Fibroblast of skin of right quadriceps (primary cell): ENCODE data around the gene DPYD.
A peak's percentile ranks its signal among the peaks of the same experiment; 100 is the strongest.

Experiments used
- DNase-seq: peaks from one replicate; pipeline ENCODE4 v3.0.0-alpha.2; 2013

DPYD gene

GRCh38 chr1:97508653-97509218 lies 412.1 kb downstream of the DPYD start:
- no peak for DNase-seq

DNA sequence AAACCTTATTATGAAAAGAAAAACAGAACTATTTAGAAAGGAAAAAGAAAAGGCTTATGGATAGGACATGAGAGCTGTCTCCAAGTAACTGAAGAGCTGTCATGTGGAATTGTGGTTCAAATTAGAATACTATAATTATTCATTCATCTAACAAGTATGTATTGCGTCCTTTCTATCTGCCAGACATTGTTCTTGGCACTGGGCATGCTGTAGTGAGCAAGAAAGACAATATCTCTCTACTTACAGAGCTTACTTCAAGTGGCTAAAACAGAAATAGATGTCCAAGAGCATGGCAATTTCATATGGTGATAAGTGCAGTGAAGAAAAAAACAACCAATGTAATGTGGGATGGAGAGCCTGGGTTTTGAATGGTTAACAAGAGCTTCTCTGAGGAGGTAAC lies 413.0 kb downstream of the DPYD start:
- DNase-seq: no peak

GRCh38 chr1:97506368-97506767 lies 414.5 kb downstream of the DPYD start:
- DNase-seq: no peak

DNA sequence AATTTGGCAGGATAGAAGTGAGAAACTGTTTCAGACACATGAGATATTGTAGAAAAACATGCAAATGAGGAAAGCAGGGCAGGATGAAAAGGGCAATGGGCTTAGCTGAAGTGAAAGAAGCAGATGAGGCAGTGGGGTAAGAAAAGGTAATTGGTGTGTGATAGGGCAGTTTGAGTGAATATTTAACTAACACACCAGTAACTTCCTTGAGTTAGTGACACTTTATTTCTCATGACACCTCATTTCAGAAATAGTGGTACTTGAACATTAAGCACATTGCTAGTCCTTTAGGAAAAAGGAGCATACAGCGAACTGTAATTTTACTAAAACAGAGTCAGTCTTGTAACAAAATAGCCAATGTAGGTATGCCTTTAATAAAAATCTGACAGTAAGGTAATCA lies 415.0 kb downstream of the DPYD start:
- DNase-seq: no peak

- DNase-seq: no peak
These were observed 415.5 kb downstream of the DPYD start for GRCh38 chr1:97505289-97505688.

- no peak for DNase-seq
These were observed 418.5 kb downstream of the DPYD start for GRCh38 chr1:97502360-97502759.

DNA sequence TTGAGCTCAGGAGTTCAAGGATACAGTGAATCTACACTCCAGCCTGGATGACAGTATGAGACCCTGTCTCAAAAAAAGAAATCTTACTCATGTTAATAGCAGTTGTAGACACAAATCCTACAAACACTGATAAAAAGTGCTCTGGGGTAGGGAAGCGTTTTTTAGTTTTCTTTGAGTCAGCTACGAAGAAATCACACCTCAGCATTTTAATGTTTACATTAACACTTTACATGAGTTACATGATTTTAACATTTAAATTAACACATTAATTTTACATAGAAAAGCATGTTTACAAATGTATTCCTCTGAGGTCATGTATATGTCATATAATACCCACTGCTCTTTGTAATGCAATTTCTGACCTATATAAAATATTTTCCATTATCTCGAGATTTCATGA lies 419.2 kb downstream of the DPYD start:
- no peak for DNase-seq

DNA sequence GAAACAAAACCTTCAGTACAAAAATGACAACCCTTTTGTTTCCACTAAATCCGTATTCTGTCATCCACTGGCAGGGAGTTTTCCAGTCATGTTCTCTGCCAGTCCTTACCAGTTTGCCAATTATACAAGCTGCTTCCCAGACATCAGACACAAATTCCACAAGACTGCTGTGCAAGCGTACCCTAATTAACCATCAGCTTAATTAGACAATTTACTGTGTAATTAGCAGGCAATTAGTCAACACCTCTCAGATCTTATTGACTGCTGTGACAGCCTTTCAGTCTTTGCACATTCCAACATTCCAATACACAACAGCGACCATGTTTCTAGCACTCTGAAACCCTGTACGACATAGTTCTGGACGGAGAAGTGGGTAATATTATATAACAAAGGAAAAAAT lies 420.1 kb downstream of the DPYD start:
- no peak for DNase-seq

GRCh38 chr1:97499667-97500066 lies 421.2 kb downstream of the DPYD start:
- DNase-seq: no peak

- DNase-seq: peak; percentile 52
These were observed 431.0 kb downstream of the DPYD start for GRCh38 chr1:97489834-97490233.

- DNase-seq: no peak
These were observed 432.3 kb downstream of the DPYD start for GRCh38 chr1:97488530-97488929.

DNA sequence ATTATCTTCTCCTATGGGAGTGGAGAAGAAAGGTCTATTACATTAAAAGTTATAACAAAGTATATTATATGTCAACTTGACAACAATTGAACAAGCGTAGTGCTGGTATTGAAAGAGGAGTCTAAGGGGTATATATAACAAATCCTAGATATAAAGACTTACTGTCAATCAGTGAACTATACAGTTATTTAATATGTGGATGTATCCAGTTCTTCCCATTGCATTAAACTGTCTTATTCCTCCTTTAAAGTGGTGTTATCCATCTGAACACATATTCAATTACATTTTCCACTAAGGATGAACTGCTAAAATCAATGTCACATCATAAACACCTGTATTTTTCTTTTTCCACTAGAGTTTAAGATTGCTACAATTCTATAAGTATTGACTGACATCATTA lies 438.8 kb downstream of the DPYD start:
- DNase-seq: no peak

GRCh38 chr1:97467445-97467844 lies 453.4 kb downstream of the DPYD start:
- no peak for DNase-seq

DNA sequence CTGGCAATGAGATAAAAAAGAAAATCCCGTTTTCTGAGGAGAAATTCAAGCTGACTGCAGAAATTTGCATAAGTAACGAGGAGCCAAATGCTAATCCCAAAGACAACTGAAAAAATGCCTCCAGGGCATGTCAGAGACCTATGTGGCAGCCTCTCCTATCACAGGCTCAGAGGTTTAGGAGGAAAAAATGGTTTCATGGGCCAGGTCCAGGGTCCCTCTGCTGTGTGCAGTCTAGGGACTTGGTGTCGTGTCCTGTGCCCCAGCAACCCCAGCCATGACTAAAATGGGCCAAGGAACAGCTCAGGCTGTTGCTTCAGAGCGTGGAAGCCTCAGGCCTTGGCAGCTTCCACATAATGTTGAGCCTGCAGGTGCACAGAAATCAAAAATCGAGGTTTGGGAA lies 456.5 kb downstream of the DPYD start:
- DNase-seq: no peak

- no peak for DNase-seq
These were observed 459.1 kb downstream of the DPYD start for GRCh38 chr1:97461782-97462181.

- DNase-seq: no peak
These were observed 463.3 kb downstream of the DPYD start for GRCh38 chr1:97457446-97458089.

DNA sequence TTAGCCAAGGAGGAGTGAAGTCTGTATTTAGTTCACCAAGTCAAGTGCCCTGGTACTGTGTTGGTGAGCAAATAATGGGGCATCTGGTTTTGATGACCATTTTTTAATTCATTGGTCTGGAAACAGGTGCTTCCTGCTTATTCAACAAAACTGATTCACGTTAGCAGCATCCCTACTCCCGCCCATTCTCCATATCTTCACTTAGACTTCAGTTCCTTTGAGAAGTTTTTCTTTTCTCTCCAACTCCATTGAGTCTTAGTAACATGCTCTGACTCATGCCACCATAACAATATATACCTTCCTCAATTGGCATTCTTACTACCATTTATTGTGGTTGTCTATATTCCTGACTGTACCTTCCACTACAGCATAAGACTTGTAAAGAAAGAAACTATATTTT lies 468.9 kb downstream of the DPYD start:
- DNase-seq: no peak

DNA sequence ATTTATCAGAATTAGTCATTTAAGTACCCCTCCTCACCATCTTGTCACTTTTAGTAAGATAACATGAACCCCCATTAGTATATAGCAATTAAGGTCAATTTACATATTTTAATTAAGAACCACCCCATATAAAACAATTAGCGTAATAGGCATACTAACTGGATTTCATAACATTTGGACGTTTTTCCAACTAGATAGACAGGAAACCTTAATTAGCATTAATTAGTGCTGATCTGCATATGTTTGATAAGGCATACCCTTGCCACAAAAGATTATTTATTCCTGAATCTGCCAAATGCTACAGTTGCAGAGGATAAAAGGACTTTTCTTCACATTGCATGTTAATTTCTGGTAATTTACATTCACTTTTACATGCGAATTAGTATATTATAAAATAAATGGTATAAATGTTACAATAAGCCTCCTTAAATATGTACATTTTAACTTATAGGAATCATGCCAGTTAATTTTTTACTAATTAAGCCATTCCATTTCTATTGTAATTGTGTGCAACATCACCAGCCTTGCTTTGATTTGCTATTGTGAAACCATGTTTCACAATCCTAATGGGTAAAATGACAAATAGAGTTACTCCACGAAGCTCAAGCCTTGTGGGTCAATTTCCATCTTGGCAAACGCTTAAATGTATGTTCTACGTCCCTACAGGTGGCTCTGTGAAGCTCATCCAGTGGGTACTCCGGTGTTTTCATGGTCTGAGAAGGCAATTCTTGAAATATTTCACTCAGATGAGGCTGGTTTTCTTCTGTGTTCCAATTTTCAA lies 469.6 kb downstream of the DPYD start:
- DNase-seq: no peak

GRCh38 chr1:97441966-97442365 lies 478.9 kb downstream of the DPYD start:
- DNase-seq: no peak

GRCh38 chr1:97433824-97434177 lies 487.0 kb downstream of the DPYD start:
- no peak for DNase-seq

GRCh38 chr1:97433094-97433823 lies 487.6 kb downstream of the DPYD start:
- DNase-seq: peak; percentile 92

- no peak for DNase-seq
These were observed 493.5 kb downstream of the DPYD start for GRCh38 chr1:97427371-97427770.

GRCh38 chr1:97424209-97424608 lies 496.6 kb downstream of the DPYD start:
- DNase-seq: no peak

DNA sequence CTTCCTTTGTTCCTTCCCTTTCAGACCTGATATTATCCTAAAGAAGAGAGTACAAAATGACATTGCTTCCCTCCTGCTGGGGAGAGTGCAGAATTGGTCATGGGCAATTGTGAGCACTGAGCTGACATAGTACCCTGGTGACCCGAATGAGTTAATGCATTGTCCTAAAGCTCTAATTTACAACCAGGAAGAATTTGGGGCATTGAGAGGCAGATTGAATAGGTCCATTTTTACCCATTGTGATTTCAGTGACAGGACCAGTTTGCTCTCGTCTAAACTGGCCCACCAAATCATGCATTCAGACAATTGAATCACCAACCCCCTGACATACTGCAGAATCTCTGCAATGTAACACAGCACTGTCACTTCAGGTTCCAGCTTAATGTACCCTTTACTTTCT lies 497.4 kb downstream of the DPYD start:
- DNase-seq: no peak
